ENCODE measurements around the gene SPPL2B.

DNA sequence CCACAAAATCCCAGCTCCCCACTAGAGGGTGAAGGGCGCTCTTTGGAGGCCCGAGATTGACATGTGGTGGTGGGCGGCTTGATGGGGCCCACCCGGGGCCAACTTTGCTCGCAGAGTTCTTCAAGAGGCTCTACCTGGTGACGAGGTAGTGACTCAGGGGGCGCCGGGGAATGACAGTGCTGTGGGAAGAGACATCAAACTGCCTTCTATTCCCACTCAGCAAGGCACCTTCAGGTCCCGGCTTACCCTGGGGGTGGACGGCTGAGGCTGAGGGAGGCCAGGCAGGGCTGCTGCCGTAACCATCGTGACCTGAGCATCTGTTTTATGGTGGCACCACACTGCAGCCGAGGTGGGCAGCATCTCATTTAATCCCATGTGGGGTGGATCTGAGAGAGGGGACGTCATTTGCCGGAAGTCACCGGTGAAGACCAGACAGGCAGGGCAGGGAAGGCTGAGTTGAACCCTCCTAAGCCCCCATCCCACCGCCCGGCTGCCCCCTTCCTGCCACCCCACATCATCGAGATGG is 22.1 kb upstream of the SPPL2B start:
- TF ChIP-seq, protein P1, sequence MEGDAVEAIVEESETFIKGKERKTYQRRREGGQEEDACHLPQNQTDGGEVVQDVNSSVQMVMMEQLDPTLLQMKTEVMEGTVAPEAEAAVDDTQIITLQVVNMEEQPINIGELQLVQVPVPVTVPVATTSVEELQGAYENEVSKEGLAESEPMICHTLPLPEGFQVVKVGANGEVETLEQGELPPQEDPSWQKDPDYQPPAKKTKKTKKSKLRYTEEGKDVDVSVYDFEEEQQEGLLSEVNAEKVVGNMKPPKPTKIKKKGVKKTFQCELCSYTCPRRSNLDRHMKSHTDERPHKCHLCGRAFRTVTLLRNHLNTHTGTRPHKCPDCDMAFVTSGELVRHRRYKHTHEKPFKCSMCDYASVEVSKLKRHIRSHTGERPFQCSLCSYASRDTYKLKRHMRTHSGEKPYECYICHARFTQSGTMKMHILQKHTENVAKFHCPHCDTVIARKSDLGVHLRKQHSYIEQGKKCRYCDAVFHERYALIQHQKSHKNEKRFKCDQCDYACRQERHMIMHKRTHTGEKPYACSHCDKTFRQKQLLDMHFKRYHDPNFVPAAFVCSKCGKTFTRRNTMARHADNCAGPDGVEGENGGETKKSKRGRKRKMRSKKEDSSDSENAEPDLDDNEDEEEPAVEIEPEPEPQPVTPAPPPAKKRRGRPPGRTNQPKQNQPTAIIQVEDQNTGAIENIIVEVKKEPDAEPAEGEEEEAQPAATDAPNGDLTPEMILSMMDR (IDR thresholded peaks at IDR 0.05 in 4 of 5, conservative IDR thresholded peaks at IDR 0.05 in 1 of 5): no peak
- TF ChIP-seq POLR2A (IDR thresholded peaks at IDR 0.05): no peak
